BJ (cell line): Measurements from ENCODE around the gene ARHGAP30. TPM values are rescaled to one million over a fixed set of nuclear protein-coding genes. Genes with fewer than 3 reads are reported as not detected.

Experiments
- CTCF ChIA-PET: fragments of 350-600 bp; formaldehyde crosslinking; extraction: SDS; loops from one replicate; lab custom pipeline; 2021; ENCODE audit warnings: antibody characterized with exemption, inconsistent platforms; lab: Yijun Ruan, JAX
- POLR2A ChIA-PET: fragments of 300-600 bp; sonication (Branson Sonifier 250); formaldehyde crosslinking; extraction: SDS; loops from one replicate; lab custom pipeline; 2021; ENCODE audit warnings: antibody characterized with exemption; lab: Charles Lee
- DNase-seq: peaks from one replicate; pipeline ENCODE4 v3.0.0-alpha.2; 2011; ENCODE audit warnings: low read depth
- H3K27me3 ChIP-seq: 2 replicates; pipeline ENCODE4 v1.6.0; 2011; ENCODE audit warnings: low read length; ENCODE audit not compliant: control insufficient read depth, insufficient read depth
- H3K36me3 ChIP-seq: 2 replicates; pipeline ENCODE4 v1.5.1; 2011; ENCODE audit warnings: low read length; ENCODE audit not compliant: control insufficient read depth, insufficient read depth
- H3K4me3 ChIP-seq: 2 replicates; pipeline ENCODE4 v1.5.1; 2011; ENCODE audit warnings: low read depth, mild to moderate bottlenecking, control low read depth, low read length
- polyA plus RNA-seq: library from polyadenylated mRNA; depleted of rRNA; stranded (reverse); fragments of >200 nt; gene quantifications from 2 replicates; pipeline ENCODE4 v1.2.3, GENCODE V29; 2011
- TF ChIP-seq, protein P1 (sequence below): IDR thresholded peaks from 2 replicates; pipeline ENCODE4 v1.5.1; 2011; ENCODE audit warnings: low read depth, mild to moderate bottlenecking, control low read depth, inconsistent platforms, low read length, moderate library complexity; ENCODE audit not compliant: insufficient read depth

Gene ARHGAP30
- polyA plus RNA-seq, 1 experiment: not detected

DNA sequence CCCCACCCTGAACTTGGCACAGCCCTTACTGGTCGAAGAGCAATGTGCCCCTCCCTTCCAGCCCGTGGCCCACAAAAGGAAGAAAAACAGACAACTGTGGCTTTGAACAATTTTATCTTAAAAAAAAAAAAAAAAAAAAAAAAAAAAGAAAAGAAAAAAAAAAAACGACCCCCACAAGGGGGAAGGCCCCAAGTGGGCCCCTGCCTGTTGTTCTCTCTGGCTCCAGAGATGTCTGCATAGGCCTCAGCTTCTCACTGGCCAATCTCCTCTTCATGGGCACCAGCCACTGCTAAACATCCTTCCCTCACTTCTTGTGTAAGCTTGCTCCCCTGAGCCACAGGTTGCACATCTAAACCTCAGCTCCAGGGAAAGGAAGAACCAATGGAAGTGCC, 30.5 kb downstream of the ARHGAP30 start:
- Histone ChIP-seq H3K4me3 (no peak overlapping the region), H3K27me3 (no peaks in the 10 kb centered on the region), H3K36me3 (peaks cover 29% of the 10 kb centered on the region)
- DNase-seq: no peak
- ChIA-PET CTCF (interaction anchor here (0.7 to 4.0 kb wide), 3 partner anchors 13 to 59 kb away, joined by 3 to 48 read pairs (median 3); partner anchors contain the start of gene KLHDC9), POLR2A (no interaction called here)
- TF ChIP-seq, protein P1, sequence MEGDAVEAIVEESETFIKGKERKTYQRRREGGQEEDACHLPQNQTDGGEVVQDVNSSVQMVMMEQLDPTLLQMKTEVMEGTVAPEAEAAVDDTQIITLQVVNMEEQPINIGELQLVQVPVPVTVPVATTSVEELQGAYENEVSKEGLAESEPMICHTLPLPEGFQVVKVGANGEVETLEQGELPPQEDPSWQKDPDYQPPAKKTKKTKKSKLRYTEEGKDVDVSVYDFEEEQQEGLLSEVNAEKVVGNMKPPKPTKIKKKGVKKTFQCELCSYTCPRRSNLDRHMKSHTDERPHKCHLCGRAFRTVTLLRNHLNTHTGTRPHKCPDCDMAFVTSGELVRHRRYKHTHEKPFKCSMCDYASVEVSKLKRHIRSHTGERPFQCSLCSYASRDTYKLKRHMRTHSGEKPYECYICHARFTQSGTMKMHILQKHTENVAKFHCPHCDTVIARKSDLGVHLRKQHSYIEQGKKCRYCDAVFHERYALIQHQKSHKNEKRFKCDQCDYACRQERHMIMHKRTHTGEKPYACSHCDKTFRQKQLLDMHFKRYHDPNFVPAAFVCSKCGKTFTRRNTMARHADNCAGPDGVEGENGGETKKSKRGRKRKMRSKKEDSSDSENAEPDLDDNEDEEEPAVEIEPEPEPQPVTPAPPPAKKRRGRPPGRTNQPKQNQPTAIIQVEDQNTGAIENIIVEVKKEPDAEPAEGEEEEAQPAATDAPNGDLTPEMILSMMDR: no peak

DNA sequence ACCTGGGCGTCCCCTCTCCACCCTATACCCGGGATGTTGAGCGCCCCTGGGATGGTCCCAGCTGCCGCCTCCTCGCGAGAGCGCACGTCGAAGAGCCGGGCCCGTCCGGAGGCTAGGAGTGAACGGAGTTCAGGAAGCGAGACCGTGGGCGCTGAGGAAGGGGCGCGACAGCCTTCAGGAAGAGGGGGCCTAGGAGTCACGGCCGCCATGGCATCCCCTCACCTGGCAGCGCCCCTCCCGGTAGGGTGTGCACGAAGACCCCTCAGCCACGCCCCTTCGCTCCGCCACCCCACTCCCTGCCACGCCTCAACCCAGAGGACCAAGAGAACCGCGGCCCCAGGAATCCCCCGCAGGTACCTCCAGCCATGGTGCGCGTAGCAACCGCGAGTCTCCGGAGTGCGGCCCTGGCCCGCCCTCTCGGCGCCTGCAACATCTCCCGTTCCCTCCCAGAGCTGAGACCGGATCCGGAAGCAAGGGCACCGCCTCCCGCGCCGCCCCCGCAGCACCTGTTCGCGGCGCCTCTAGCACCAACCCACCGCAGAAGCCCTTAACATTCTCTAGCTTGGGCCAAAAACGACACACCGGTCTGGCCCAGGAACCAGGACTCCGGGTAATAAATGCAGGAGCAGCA, 31.1 kb downstream of the ARHGAP30 start, which contains the start of gene TSTD1:
TSTD1 (minus strand) TSS at position 442 of the 631 bp plus-strand sequence; CDS start at position 367, 75 bp downstream.
- peaks cover 29% of the 10 kb centered on the region for H3K36me3 ChIP-seq
- no peak for DNase-seq
- H3K4me3 ChIP-seq: no peak within 1 kb of the TSS
- ChIA-PET POLR2A (no interaction called here), CTCF (interaction anchor here (0.7 to 1.2 kb wide), 2 partner anchors 18 to 35 kb away, joined by 3 read pairs; partner anchors contain the start of gene F11R)
- TF ChIP-seq, protein P1: no peak
- H3K27me3 ChIP-seq: no peaks in the 10 kb centered on the region

DNA sequence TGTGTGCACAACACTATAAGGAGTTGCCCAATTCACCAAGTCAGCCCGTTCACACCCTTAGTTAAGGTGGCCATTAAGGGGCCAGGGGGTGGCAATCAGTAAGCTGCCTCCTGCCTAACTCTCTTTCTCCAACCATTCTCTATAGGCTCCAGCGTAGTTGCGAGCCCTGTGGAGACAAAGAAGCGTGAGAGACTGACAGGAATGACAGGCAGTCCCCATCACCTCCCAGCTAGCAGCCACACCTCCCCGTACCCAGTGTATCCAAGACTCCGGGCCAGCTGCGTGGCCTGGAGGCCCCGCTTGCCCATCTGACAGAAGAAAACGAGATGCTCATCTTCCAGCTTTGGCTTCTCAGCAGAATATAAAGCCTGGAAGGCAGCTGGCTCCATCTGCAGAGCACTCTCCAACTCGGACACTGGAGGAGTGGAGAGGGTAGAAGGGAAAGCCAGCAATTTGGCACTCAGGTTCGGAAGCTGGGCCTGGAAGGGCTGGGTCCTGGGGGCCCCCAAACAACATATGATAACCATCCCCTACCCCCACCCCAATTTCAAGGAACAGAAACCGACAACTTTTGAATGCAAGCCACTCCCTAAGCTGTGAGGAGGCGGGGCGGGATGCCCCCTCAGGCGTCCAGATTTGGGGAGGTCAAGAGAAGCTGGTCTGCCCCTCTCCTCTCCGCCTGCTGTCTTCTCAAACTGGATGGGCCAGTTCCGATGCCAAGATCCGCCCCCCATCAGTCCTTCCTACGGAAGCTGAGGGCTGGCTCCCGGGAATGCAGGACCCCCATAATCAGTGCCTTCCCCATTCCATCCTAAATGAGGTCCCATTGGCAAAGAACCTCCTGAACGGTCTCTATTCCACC, 31.8 kb downstream of the ARHGAP30 start:
- no peaks in the 10 kb centered on the region for H3K27me3 ChIP-seq
- ChIA-PET POLR2A (no interaction called here), CTCF (interaction anchor here (0.7 to 1.2 kb wide), 4 partner anchors 8 to 59 kb away, joined by 3 to 4 read pairs (median 4); partner anchors contain the start of gene F11R)
- H3K4me3 ChIP-seq: no peak overlapping the region
- H3K36me3 ChIP-seq: peaks cover 29% of the 10 kb centered on the region
- TF ChIP-seq, protein P1: no peak
- no peak for DNase-seq

GRCh38 chr1:161033751-161034150, 35.9 kb downstream of the ARHGAP30 start:
- POLR2A ChIA-PET: no interaction called here
- TF ChIP-seq, protein P1: no peak
- CTCF ChIA-PET: interaction anchor here (0.6 to 0.9 kb wide), 2 partner anchors 15 to 658 kb away, joined by 3 read pairs; no protein-coding TSS in a partner anchor
- Histone ChIP-seq H3K4me3 (no peak overlapping the region), H3K27me3 (no peaks in the 10 kb centered on the region), H3K36me3 (peaks cover 4% of the 10 kb centered on the region; the same call in 1 of the 2 replicates)
- no peak for DNase-seq

DNA sequence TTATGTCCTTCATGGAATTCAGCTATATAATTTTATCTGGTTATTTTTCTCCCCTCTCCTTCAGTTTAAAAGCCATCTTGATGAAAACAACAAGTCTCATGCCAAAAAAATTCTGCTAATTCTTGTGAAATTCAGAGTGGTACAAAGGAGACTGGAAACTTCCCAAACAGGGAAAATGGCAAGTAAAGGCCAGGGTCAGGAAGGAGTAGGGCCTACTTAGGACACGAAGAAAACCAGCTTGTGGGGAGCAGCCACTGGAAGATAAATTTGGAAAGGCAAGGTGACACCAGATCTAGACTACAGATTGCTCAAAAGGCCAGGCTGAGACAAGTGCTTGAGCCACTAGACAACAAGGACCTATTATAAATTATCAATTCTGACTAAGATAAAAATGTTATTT, 37.3 kb downstream of the ARHGAP30 start:
- Histone ChIP-seq H3K4me3 (no peak overlapping the region), H3K36me3 (no peaks in the 10 kb centered on the region), H3K27me3 (no peaks in the 10 kb centered on the region)
- no peak for DNase-seq
- CTCF ChIA-PET: interaction anchor here (0.8 to 2.6 kb wide), 4 partner anchors 9 to 65 kb away, joined by 3 to 13 read pairs (median 4); no protein-coding TSS in a partner anchor
- TF ChIP-seq, protein P1: no peak
- POLR2A ChIA-PET: no interaction called here
